Measurements from ENCODE around the gene PPP6R2. TPM values are rescaled to one million over a fixed set of nuclear protein-coding genes. Genes with fewer than 3 reads are reported as not detected.

Gene PPP6R2
- total and polyA plus RNA-seq, 9 of the 15 experiments (the other 6 are each of a cell fraction or from before 2014, with no cell fraction given): 0.32 to 39.8 (median 21.4) TPM

DNA sequence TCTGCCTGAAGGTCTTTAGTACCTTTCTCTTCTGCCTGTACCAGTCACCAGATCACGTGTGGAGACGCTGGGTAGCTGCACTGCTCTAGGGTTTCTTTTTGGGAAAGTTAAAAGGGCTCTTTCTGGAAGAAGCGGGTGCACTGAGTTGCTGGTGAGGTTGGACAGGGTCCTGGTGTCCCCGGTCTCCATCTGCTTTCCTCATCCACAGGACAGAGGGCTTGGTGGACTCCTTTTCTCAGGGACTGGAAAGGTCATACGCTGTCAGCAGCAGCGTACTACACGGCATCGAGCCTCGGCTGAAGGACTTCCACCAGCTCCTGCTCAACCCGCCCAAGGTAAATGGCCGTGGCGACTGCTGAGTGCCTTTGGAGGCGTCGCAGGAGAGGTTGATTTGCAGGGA is 78.9 kb downstream of the PPP6R2 start (continued):
- no peak for TF ChIP-seq TCF7L2 (IDR thresholded peaks at IDR 0.05; ENCODE audit: low read depth, low read length)
- no peak for TF ChIP-seq KLF1 (tag; IDR thresholded peaks at IDR 0.05)

DNA sequence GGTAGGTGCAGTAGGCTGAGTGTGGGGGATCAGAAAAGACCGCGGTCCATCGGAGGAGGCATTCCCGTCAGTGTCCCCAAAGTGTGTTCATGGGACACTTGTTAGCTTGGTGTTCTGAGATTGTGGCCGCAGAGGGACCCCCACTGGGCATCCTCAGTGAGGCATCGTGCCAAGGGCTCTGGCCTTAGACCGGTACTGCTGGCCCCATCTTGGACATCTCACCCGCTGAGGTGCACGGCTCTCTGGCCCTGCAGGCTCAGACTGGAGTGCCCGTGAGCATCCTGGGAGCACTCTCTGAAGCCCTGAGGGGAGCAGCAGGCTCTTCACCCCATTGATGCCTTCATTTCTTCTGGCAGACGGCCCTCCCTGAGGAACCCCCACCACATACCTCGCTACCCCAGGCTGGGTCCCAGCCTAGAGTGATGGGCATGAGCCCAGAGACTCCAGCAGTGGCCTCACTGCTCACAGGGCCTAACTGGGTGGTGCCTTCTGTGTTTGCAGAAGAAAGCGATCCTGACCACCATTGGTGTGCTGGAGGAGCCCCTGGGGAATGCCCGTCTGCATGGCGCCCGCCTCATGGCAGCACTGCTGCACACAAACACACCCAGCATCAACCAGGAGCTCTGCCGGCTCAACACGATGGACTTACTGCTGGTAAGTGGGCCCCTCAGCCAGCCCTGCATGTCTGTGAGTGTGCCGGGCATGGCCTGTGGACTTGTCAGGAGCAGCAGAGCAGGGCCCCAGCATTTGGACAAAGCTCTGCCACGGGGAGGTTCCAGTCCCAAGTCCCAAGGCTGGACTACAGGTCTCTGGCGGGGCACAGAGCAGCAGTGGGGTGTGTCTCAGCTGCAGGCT is 80.1 kb downstream of the PPP6R2 start:
- H3K4me3 ChIP-seq: no peak overlapping the region
- no peaks in the 10 kb centered on the region for H3K9me1 ChIP-seq (ENCODE audit: control insufficient read depth, insufficient read depth, low read length)
- no peaks in the 10 kb centered on the region for H4K20me1 ChIP-seq (replicated peaks; ENCODE audit: control insufficient read depth, insufficient read depth, low read length)
- H3K9me3 ChIP-seq (replicated peaks; ENCODE audit: control insufficient read depth, insufficient read depth, low read depth, low read length): no peaks in the 10 kb centered on the region
- no peak for FAIRE-seq
- H3K4me2 ChIP-seq (ENCODE audit: insufficient read depth, low read length): no peak overlapping the region
- CTCF ChIA-PET (ENCODE audit: low intra/inter-chr PET ratio): no interaction called here
- ATAC-seq: no peak
- no peaks in the 10 kb centered on the region for H3K27me3 ChIP-seq (ENCODE audit: control insufficient read depth in 2 of 2, insufficient read depth in 2 of 2, low read length in 2 of 2)
- H3K9ac ChIP-seq (ENCODE audit: insufficient read depth in 1 of 2, low read depth in 2 of 2, low read length in 2 of 2): no peak overlapping the region
- no peaks in the 10 kb centered on the region for H3K79me2 ChIP-seq (ENCODE audit: control insufficient read depth, insufficient read depth, low read length)
- TF ChIP-seq, protein P1, sequence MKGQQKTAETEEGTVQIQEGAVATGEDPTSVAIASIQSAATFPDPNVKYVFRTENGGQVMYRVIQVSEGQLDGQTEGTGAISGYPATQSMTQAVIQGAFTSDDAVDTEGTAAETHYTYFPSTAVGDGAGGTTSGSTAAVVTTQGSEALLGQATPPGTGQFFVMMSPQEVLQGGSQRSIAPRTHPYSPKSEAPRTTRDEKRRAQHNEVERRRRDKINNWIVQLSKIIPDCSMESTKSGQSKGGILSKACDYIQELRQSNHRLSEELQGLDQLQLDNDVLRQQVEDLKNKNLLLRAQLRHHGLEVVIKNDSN (CRISPR knock-in tag; IDR thresholded peaks at IDR 0.05): no peak
- TF ChIP-seq MED1 (CRISPR knock-in tag; IDR thresholded peaks at IDR 0.05; ENCODE audit: borderline replicate concordance) (no peak), PYGO2 (tag; IDR thresholded peaks at IDR 0.05) (no peak), RFX1 (IDR thresholded peaks at IDR 0.05) (no peak), SOX6 (IDR thresholded peaks at IDR 0.05) (no peak), HDAC6 (IDR thresholded peaks at IDR 0.05; ENCODE audit: low read depth, low read length) (no peak), ZNF384 (IDR thresholded peaks at IDR 0.05; ENCODE audit: low read depth, low read length) (no peak), ATF3 (IDR thresholded peaks at IDR 0.05) (no peak), ATF3 (CRISPR knock-in tag; conservative IDR thresholded peaks at IDR 0.05) (no peak)
- TF ChIP-seq, protein P2, sequence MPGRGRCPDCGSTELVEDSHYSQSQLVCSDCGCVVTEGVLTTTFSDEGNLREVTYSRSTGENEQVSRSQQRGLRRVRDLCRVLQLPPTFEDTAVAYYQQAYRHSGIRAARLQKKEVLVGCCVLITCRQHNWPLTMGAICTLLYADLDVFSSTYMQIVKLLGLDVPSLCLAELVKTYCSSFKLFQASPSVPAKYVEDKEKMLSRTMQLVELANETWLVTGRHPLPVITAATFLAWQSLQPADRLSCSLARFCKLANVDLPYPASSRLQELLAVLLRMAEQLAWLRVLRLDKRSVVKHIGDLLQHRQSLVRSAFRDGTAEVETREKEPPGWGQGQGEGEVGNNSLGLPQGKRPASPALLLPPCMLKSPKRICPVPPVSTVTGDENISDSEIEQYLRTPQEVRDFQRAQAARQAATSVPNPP (IDR thresholded peaks at IDR 0.05; ENCODE audit: borderline replicate concordance, insufficient read depth, insufficient read length): no peak
- H2AFZ ChIP-seq (ENCODE audit: low read depth, low read length): no peak overlapping the region
- POLR2A ChIA-PET: no interaction called here
- in situ Hi-C loops (cut with MboI): no loop called here
- 93% methylated on average over 18 of the region's 21 CpGs for WGBS (ENCODE audit: insufficient coverage, low coverage, missing lambda C conversion rate)
- intact Hi-C loops (cut with micrococcal nuclease): no loop called here
- peaks cover 72% of the 10 kb centered on the region; the same call in 2 of the 3 replicates for H3K36me3 ChIP-seq (ENCODE audit: control insufficient read depth, insufficient read depth, low read length)
- no TSS peak for BruUV-seq (replicated peaks)
- H3K27ac ChIP-seq (ENCODE audit: extremely low read depth, low read depth, low read length): no peak overlapping the region
- DNase-seq (ENCODE audit: extremely low read depth in 1 of 4, low spot score in 3 of 4): no peak
- H3K4me1 ChIP-seq (replicated peaks in 1 of 2; ENCODE audit: control insufficient read depth in 2 of 2, insufficient read depth in 2 of 2, low read length in 2 of 2): peaks cover 0 to 6% of the 10 kb centered on the region in 2 experiments; a peak in 2 of 5 replicates
